Raji (cell line): ENCODE data around the gene SUPT4H1.
A peak's percentile ranks its signal among the peaks of the same experiment; 100 is the strongest.

ENCODE experiments used
- POLR2A ChIP-seq: IDR thresholded peaks from 2 replicates; pipeline ENCODE4 v1.6.1; 2011; ENCODE audit warnings: low read depth, low read length, control low read depth; ENCODE audit not compliant: insufficient read depth

SUPT4H1 gene

GRCh38 chr17:58331815-58332777 is 19.9 kb downstream of the SUPT4H1 start:
- peak; percentile 97 for TF ChIP-seq POLR2A

GRCh38 chr17:58330997-58331814 is 20.8 kb downstream of the SUPT4H1 start:
- TF ChIP-seq POLR2A = peak; percentile 76

GRCh38 chr17:58330538-58330996 is 21.4 kb downstream of the SUPT4H1 start:
- no peak; the same call in 1 of the 2 replicates for TF ChIP-seq POLR2A

- TF ChIP-seq POLR2A = peak; percentile 74
These were observed 22.0 kb downstream of the SUPT4H1 start for GRCh38 chr17:58329810-58330537.

GRCh38 chr17:58329035-58329809 is 22.8 kb downstream of the SUPT4H1 start:
- peak; percentile 99 for TF ChIP-seq POLR2A

- peak; percentile 68 for TF ChIP-seq POLR2A
These were observed 23.6 kb downstream of the SUPT4H1 start, which contains the start of gene TSPOAP1 for GRCh38 chr17:58328195-58329034. Gene TSPOAP1 (minus strand): TSS chr17:58328795. CDS start chr17:58327920, 875 bp downstream.

GRCh38 chr17:58327363-58328194 is 24.4 kb downstream of the SUPT4H1 start:
- no peak for TF ChIP-seq POLR2A

- TF ChIP-seq POLR2A = 0 out of 2 replicates have a peak, but pooled peaks have one; percentile 20
These were observed 25.2 kb downstream of the SUPT4H1 start for GRCh38 chr17:58326609-58327362.

GRCh38 chr17:58325976-58326468 is 26.0 kb downstream of the SUPT4H1 start:
- no peak for TF ChIP-seq POLR2A

GRCh38 chr17:58325289-58325726 is 26.7 kb downstream of the SUPT4H1 start:
- TF ChIP-seq POLR2A = no peak
